Neural cell (in vitro differentiated cells): ENCODE results near the gene CSK.

Source experiments
- MXI1 ChIP-seq: fragments of 450-650 bp; conservative IDR thresholded peaks from 2 replicates; pipeline ENCODE4 v1.6.1; 2014; ENCODE audit warnings: antibody characterized with exemption, mild to moderate bottlenecking; ENCODE audit not compliant: poor library complexity, severe bottlenecking
- TF ChIP-seq, protein P1 (sequence below): fragments of 450-650 bp; IDR thresholded peaks from 2 replicates; pipeline ENCODE4 v1.5.1; 2014; ENCODE audit warnings: antibody characterized with exemption, mild to moderate bottlenecking, moderate library complexity; ENCODE audit not compliant: poor library complexity, severe bottlenecking

DNA sequence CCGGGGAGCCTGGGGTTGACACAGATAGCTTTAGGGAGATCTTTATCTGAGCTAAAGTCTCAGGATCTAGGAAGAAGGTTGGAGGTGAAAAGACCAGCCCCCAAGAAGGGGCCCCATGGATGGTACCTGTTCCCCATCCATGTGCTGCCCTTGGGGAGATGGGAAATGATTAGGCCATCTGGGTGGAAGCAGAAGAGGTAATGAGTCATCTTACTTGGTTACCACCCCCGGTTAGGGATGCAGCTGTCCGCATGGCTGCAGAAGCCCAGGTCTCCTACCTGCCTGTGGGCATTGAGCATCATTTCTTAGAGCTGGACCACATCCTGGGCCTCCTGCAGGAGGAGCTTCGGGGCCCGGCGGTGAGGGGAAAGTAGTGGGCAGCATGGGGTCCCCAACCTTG lies 41.4 kb downstream of the CSK start:
- TF ChIP-seq, protein P1, sequence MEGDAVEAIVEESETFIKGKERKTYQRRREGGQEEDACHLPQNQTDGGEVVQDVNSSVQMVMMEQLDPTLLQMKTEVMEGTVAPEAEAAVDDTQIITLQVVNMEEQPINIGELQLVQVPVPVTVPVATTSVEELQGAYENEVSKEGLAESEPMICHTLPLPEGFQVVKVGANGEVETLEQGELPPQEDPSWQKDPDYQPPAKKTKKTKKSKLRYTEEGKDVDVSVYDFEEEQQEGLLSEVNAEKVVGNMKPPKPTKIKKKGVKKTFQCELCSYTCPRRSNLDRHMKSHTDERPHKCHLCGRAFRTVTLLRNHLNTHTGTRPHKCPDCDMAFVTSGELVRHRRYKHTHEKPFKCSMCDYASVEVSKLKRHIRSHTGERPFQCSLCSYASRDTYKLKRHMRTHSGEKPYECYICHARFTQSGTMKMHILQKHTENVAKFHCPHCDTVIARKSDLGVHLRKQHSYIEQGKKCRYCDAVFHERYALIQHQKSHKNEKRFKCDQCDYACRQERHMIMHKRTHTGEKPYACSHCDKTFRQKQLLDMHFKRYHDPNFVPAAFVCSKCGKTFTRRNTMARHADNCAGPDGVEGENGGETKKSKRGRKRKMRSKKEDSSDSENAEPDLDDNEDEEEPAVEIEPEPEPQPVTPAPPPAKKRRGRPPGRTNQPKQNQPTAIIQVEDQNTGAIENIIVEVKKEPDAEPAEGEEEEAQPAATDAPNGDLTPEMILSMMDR, result no peak
- TF ChIP-seq MXI1, result no peak
